Lower lobe of right lung (tissue), 2 donors: ENCODE results near the gene CAND2. TPM values are rescaled to one million over a fixed set of nuclear protein-coding genes. Genes with fewer than 3 reads are reported as not detected.

Source experiments
- ATAC-seq, 2 donors: fragments of 200-7000 bp; cut with Tn5 transposase; one replicate each; pipeline ENCODE4 v1.9.1; 2020 to 2022; ENCODE audit warnings: mild to moderate bottlenecking in 2 of 2, moderate library complexity in 2 of 2
- DNase-seq: peaks from one replicate; pipeline ENCODE4 v3.0.0-alpha.2; 2020
- H3K27ac ChIP-seq: fragments of 200-600 bp; one replicate; pipeline ENCODE4 v1.8.0; 2022
- H3K27me3 ChIP-seq: fragments of 200-600 bp; one replicate; pipeline ENCODE4 v1.8.0; 2022; ENCODE audit warnings: low read depth
- H3K36me3 ChIP-seq: fragments of 200-600 bp; one replicate; pipeline ENCODE4 v1.8.0; 2022; ENCODE audit warnings: mild to moderate bottlenecking
- H3K4me1 ChIP-seq: fragments of 200-600 bp; one replicate; pipeline ENCODE4 v1.8.0; 2022
- H3K4me3 ChIP-seq: fragments of 200-600 bp; one replicate; pipeline ENCODE4 v1.8.0; 2022; ENCODE audit warnings: mild to moderate bottlenecking
- H3K9me3 ChIP-seq: fragments of 200-600 bp; one replicate; pipeline ENCODE4 v1.8.0; 2022
- CTCF ChIP-seq: fragments of 200-600 bp; IDR thresholded peaks from one replicate; pipeline ENCODE4 v1.8.0; 2022; ENCODE audit warnings: antibody characterized with exemption, mild to moderate bottlenecking
- intact Hi-C: fragments of 100-400 bp; cut with DNase I; formaldehyde crosslinking; loops from one replicate; pipeline ENCODE4 v1.11.0; 2022
- long read RNA-seq: library from polyadenylated mRNA; unstranded; transcript quantifications from one replicate; pipeline ENCODE4 v2.0.0, GENCODE V29; 2021
- total RNA-seq: library from RNA; stranded (reverse); fragmentation: NEBNext Ultra II Directional; extraction: Animal tissue kit (Norgen Biotek cat#: 25700); gene quantifications from one replicate; pipeline ENCODE4 v1.2.1, GENCODE V29; 2021
- donor health status: DM: no; HTN: yes; CAD: no; lungs with severe emphysema.

CAND2 gene
- 6.4 TPM for total RNA-seq
- long read RNA-seq, full-length matches to known transcripts, result 1 of 11 reads
- long read RNA-seq, partial matches to known transcripts, result 8 of 11 reads
- long read RNA-seq, other reads (novel, unspliced or antisense), result 2 of 11 reads

- no peak for TF ChIP-seq CTCF
- peak within 1 kb of the TSS; percentile 79 for H3K27ac ChIP-seq
- intact Hi-C loops, result no loop called here
- ATAC-seq, result peak; percentile 84 to 87
- peak; percentile 69 for DNase-seq
- peak within 1 kb of the TSS; percentile 67 for H3K4me3 ChIP-seq
- H3K4me1 ChIP-seq, result peaks cover 9% of the 10 kb centered on the region
- no peaks in the 10 kb centered on the region for H3K9me3 ChIP-seq
- no peaks in the 10 kb centered on the region for H3K36me3 ChIP-seq
- H3K27me3 ChIP-seq, result peaks cover 6% of the 10 kb centered on the region
Observed at GRCh38 chr3:12796171-12797123, at the start of gene CAND2. TSS of gene CAND2 (plus strand) at chr3:12796680. CDS start at chr3:12796721, 41 bp downstream.

- Histone ChIP-seq H3K9me3 (no peaks in the 10 kb centered on the region), H3K4me1 (peaks cover 8% of the 10 kb centered on the region), H3K27me3 (no peaks in the 10 kb centered on the region), H3K36me3 (no peaks in the 10 kb centered on the region), H3K4me3 (no peak overlapping the region), H3K27ac (no peak overlapping the region)
- DNase-seq (no peak), ATAC-seq (no peak)
- no peak for TF ChIP-seq CTCF
- intact Hi-C loops, result no loop called here
Observed at GRCh38 chr3:12748477-12748876, 48.0 kb upstream of the CAND2 start.

- no peak for DNase-seq
- TF ChIP-seq CTCF, result no peak
- no peak overlapping the region for H3K4me3 ChIP-seq
- intact Hi-C loops, result no loop called here
- H3K4me1 ChIP-seq, result peaks cover 8% of the 10 kb centered on the region
- H3K9me3 ChIP-seq, result no peaks in the 10 kb centered on the region
- H3K27me3 ChIP-seq, result no peaks in the 10 kb centered on the region
- H3K36me3 ChIP-seq, result no peaks in the 10 kb centered on the region
- no peak overlapping the region for H3K27ac ChIP-seq
- ATAC-seq, result peak; percentile 60 to 67
Observed at GRCh38 chr3:12750223-12750622, 46.3 kb upstream of the CAND2 start.

GRCh38 chr3:12750658-12751071 is 45.8 kb upstream of the CAND2 start:
- H3K27ac ChIP-seq, result no peak overlapping the region
- TF ChIP-seq CTCF, result no peak
- intact Hi-C loops, result no loop called here
- no peak for ATAC-seq
- no peaks in the 10 kb centered on the region for H3K27me3 ChIP-seq
- H3K4me1 ChIP-seq, result peaks cover 8% of the 10 kb centered on the region
- no peaks in the 10 kb centered on the region for H3K36me3 ChIP-seq
- no peak for DNase-seq
- no peak overlapping the region for H3K4me3 ChIP-seq
- H3K9me3 ChIP-seq, result no peaks in the 10 kb centered on the region

GRCh38 chr3:12751571-12751970 is 44.9 kb upstream of the CAND2 start:
- TF ChIP-seq CTCF, result no peak
- no peaks in the 10 kb centered on the region for H3K36me3 ChIP-seq
- peaks cover 8% of the 10 kb centered on the region for H3K4me1 ChIP-seq
- DNase-seq (no peak), ATAC-seq (no peak)
- no peak overlapping the region for H3K27ac ChIP-seq
- H3K9me3 ChIP-seq, result no peaks in the 10 kb centered on the region
- intact Hi-C loops, result no loop called here
- no peak overlapping the region for H3K4me3 ChIP-seq
- H3K27me3 ChIP-seq, result no peaks in the 10 kb centered on the region
